ES-I3 (cell line): Measurements from ENCODE around the gene EGFL8.
A peak's percentile ranks its signal among the peaks of the same experiment; 100 is the strongest.
"Not testable (repeated sequence)": the region's sequence is repeated elsewhere in the genome, so short reads cannot be mapped to it uniquely, and the experiment has no call there.

Source experiments
- H3K36me3 ChIP-seq: 2 replicates; pipeline ENCODE4 v1.6.1; 2013; ENCODE audit warnings: mild to moderate bottlenecking, low read length, control low read depth, moderate library complexity; ENCODE audit not compliant: insufficient read depth
- H3K4me1 ChIP-seq: 2 replicates; pipeline ENCODE4 v1.6.1; 2013; ENCODE audit warnings: mild to moderate bottlenecking, control low read depth, low read length; ENCODE audit not compliant: insufficient read depth
- H3K9ac ChIP-seq: 2 replicates; pipeline ENCODE4 v1.6.1; 2013; ENCODE audit warnings: low read depth, mild to moderate bottlenecking, low read length, moderate library complexity
- H3K9me3 ChIP-seq: 2 replicates; pipeline ENCODE4 v1.6.1; 2013; ENCODE audit warnings: mild to moderate bottlenecking, low read length, moderate library complexity; ENCODE audit not compliant: control insufficient read depth, insufficient read depth

Gene EGFL8

DNA sequence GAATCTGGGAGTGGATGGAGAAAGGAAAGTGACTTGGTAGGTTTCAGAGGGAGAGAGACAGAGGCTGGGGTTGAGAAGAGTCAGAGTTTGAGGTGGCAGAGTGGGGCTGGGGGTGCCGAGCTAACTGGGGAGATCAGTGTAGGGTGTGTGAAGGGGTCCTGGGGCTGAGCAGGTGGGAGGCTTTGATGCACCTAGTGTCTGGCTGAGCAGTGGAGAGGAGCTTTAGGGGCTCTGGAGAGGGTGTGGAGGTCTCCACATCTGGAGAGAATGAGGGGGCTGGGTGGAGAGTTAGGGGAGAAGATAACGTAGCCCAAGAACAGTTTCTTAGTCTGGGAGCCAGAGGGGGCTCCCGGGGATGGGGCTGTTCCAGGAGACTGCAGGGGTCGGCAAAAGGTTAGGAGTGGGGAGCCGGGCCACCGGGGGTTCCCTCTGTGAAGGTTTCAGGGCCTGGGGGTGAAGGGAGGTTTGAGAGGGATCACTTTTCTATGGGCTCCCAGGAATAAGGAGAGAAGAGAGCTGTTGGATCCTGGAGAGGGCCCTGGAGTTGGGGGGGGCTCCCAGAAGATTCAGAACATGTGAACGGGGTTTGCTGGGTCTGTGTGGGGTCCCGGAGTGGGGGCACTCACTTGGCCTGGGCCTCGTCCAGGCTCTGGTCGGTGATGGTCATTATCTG, 24.8 kb downstream of the EGFL8 start:
- Histone ChIP-seq H3K4me1 (peaks cover 31% of the 10 kb centered on the region), H3K36me3 (0 out of 2 replicates have a peak, but pooled peaks cover 3% of the 10 kb centered on the region), H3K9ac (peak overlapping the region; percentile 77), H3K9me3 (no peaks in the 10 kb centered on the region)

DNA sequence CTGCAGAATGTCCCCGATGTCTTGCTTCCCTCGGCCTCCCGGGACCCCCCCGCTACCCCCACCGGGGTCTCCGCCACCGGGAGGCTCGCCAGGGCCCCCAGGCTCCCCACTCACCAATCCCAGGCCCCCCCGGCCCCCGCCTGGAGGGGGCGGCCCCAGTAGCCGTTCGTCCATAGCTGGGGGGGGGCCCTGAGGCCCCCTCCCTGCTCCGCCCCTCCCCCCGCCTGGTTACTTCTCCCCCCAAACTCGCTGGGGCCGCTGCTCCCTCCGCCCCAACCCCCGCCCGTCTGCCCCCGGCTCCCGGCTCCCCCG, 25.3 kb downstream of the EGFL8 start:
- Histone ChIP-seq H3K9me3 (no peaks in the 10 kb centered on the region), H3K36me3 (0 out of 2 replicates have a peak, but pooled peaks cover 3% of the 10 kb centered on the region), H3K4me1 (peaks cover 36% of the 10 kb centered on the region), H3K9ac (peak overlapping the region; percentile 77; the same call in 1 of the 2 replicates)

DNA sequence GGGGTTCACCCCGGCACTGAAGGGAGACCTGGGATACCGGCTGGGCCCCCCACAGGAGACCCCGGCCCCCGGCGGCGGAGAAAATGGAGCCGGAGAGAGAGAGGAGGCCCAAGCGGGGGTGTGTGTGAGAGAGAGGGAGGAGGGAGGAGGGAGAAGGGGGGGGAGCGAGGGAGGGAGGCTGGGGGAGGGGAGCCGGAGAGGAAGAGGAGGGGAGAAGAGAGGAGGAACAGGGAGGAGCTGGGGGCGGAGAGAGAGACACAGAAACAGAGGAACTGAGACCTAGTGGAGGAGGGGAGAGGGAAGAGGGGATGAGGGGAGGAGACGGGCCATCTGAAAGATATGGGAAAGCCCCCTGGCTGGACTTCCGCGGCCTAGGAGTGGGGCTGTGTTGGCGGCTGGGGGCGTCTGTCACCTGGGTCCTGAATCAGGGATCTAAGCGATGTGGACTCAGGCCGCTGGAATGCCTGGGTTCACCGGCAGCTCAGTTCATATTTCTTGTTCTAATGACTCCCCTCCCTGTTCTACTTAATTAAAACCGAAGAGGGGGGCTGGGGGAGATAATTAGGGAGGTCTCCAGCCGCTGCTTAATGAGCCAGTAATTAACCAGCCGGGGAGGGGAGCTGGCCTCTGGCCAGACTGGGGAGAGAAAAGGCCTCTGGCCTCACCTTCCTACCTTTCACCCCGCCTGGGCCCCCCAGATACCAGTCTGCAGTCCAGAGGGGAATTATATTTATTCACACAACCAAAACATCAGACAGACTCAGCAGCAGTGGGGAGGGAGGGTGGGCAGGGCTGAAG, 25.9 kb downstream of the EGFL8 start, which contains the start of gene PBX2:
PBX2 (minus strand) TSS at position 149 of the 798 bp plus-strand sequence. CDS start 287 bp downstream, outside the sequence.
- H3K9ac ChIP-seq: peak within 1 kb of the TSS; percentile 77
- H3K36me3 ChIP-seq: 0 out of 2 replicates have a peak, but pooled peaks cover 3% of the 10 kb centered on the region
- H3K4me1 ChIP-seq: peaks cover 38% of the 10 kb centered on the region
- H3K9me3 ChIP-seq: no peaks in the 10 kb centered on the region

DNA sequence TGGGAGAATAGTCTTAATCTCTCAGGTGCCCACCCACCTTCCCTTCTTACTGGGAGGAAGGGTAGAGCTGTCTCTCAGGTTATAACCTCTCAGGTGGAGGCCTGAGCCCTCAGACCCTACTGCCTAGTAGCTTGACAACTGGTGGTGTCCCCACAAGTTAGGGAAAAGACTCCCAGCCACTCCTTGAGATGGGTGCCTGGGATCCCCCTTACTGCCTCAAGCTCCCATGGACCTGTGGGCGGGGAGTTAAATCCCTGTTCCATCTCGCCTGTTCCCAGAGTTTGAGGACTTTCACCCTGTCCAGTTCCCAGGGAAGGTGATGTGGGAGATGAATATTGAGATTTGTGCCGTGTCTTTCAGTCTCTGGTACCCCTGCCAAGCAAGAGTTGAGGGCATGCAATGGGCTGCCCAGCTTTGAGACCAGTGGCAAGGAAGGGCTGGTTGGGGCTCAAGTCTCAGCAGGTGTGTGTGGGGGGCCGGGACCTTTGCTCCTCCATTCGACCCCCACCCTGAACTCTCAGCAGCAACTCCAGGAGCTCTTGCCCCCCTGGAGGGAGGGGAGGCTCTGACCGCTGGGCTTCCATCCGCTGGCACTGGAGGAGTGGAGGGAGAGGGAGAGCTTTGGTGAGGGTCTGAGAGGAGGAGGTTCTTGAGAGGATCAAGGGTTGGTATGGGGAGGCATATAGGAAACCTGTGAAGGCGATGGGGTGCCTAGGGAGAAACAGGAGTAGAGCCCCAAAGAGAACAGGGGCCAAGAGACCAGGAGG, 26.7 kb downstream of the EGFL8 start:
- H3K36me3 ChIP-seq: 0 out of 2 replicates have a peak, but pooled peaks cover 3% of the 10 kb centered on the region
- no peak overlapping the region; the same call in 1 of the 2 replicates for H3K9ac ChIP-seq
- H3K4me1 ChIP-seq: peaks cover 35% of the 10 kb centered on the region
- no peaks in the 10 kb centered on the region for H3K9me3 ChIP-seq

DNA sequence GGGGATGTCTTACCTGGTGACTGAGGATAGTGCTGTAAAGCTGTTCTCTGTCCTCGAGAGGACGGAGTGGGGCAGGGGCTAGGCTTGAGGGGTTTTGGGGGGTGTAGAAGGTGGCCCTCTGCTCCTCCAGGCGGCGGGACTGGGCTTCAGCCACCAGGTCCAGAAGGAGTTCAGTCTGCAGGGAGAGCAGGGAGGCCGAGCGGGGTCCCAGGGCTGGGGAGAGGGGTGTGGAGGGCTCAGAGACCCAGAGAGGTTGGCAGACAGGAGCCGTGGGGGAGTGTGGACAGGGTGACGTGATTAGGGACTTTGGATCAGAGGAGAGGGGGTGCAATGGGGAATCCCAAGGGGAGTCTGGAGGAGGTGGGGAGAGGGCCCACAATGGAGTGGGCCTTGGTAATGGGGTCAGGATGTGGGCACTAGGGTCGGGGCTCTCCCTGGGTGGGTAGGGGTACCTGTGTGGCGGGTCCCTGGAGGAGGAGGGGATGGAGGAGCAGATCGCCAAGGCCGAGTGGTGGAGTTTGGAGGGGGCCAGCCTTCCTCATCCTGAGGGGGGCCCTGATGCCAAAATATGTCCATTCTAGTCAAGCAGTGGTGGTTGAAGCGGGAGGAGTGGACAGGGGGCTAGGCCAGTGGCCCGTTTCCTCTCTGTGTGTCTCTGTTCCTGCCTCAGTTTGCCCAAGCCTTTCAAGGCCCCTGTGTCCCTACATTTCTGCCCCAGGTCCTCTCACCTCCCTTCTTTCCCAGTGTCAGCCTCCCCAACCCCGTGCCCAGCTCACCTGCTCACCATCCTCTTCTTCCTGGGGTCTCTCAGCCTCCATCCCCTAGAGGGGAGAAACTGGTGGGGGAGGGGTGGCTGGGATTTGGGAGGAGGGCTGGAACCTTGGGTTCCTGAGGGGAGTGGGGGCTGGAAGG, 27.6 kb downstream of the EGFL8 start:
- H3K9ac ChIP-seq: peak overlapping the region; percentile 11; the same call in 1 of the 2 replicates
- peaks cover 35% of the 10 kb centered on the region for H3K4me1 ChIP-seq
- H3K36me3 ChIP-seq: 0 out of 2 replicates have a peak, but pooled peaks cover 3% of the 10 kb centered on the region
- H3K9me3 ChIP-seq: no peaks in the 10 kb centered on the region

DNA sequence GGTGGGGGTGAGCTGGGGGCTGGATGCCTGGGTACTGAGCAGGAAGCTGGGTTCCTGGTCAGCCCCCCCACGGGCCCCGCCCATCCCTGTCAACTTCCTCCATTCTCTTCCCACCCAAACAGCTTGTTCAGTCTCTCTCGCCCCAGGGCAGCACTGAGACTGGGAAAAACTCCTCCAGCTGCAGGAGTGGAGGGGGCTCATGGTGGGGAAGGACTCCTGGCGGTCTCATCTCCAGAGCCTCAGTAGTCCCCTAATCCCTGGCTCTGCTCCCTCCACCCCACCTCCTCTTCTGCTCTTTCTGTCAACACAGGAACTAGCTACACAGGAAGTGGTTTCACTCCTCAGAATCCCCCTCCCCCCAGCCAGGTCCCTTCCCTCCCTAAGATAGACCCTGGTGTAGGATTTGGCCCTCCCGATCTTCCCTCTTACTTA, 28.2 kb downstream of the EGFL8 start, which contains the start of gene GPSM3:
GPSM3 (minus strand) TSS at position 36 of the 432 bp plus-strand sequence. CDS start 130 bp downstream, outside the sequence.
- Histone ChIP-seq H3K9ac (peak within 1 kb of the TSS; percentile 57), H3K36me3 (0 out of 2 replicates have a peak, but pooled peaks cover 2% of the 10 kb centered on the region), H3K4me1 (peaks cover 35% of the 10 kb centered on the region), H3K9me3 (no peaks in the 10 kb centered on the region)

DNA sequence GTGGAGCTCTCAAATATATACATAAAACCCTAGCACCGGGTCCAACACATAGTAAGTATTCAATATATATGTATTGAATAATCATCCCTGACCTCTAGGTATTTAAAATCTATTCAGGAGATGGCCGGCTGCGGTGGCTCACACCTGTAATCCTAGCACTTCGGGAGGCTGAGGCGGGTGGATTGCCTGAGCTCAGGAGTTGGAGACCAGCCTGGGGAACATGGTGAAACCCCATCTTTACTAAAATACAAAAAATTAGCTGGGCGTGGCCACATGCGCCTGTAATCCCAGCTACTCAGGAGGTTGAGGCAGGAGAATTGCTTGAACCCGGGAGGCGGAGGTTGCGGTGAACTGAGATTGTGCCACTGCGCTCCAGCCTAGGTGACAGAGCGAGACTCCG, 28.7 kb downstream of the EGFL8 start:
- peaks cover 35% of the 10 kb centered on the region for H3K4me1 ChIP-seq
- H3K9ac ChIP-seq: peak overlapping the region; percentile 57; the same call in 1 of the 2 replicates
- H3K36me3 ChIP-seq, H3K9me3 ChIP-seq: not testable (repeated sequence)

DNA sequence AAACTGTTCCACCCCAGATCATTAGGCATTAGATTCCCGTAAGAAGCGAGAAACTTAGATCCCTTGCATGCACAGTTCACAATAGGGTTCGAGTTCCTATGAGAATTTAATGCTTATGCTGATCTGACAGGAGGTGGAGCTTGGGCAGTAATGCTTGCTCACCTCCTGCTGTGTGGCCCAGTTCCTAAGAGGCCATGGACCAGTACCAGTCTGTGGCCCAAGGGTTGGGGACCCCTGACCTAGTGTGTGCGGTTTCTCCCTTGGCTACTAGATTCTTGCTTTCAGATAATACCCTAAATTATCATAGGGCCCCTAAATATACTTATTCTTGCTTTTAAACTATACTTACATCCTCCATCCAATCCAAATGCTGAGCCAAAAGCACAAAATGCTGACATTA, 30.0 kb downstream of the EGFL8 start:
- no peak overlapping the region for H3K9ac ChIP-seq
- no peaks in the 10 kb centered on the region for H3K9me3 ChIP-seq
- H3K36me3 ChIP-seq: no peaks in the 10 kb centered on the region
- peaks cover 28% of the 10 kb centered on the region for H3K4me1 ChIP-seq

DNA sequence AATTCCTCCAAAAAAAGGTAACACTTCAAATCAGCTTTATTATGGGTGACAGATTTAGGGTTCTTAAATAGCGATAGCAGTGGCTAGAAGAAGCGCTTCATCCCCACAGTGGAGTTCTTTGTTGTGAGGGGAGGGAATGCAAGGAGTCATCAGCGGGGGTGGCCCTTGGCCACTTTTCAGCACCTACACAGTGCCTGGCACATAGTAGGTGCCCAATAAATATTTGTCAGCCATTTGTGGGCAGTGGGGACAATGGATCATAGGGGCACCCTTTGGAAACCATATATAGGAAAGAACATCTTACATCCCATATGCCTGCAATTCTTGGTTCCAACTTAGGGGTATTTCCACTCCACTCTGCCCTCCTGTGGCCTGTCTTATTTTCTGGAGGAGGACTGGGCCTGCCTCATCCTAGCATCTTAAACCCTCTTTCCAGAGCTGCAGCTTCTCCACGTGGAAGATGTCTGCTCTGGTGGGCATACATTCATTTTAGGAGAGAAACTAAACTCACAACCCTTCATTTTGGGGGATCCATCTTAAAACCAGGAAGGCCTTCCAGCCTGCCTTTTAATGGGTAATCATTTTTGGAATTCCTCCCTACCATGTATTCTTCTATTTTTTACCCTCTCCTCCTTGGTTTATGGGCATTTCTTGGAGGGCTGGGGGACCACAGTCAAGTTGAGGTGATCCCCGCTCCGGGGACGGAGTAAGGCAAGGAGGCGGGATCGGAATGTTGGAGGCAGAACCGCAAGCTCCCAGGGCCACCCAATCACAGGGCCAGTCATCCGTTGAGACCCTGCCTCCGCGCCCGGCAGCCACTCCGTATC, 30.6 kb downstream of the EGFL8 start:
- peaks cover 28% of the 10 kb centered on the region for H3K4me1 ChIP-seq
- no peaks in the 10 kb centered on the region for H3K9me3 ChIP-seq
- no peaks in the 10 kb centered on the region for H3K36me3 ChIP-seq
- peak overlapping the region; percentile 71 for H3K9ac ChIP-seq

DNA sequence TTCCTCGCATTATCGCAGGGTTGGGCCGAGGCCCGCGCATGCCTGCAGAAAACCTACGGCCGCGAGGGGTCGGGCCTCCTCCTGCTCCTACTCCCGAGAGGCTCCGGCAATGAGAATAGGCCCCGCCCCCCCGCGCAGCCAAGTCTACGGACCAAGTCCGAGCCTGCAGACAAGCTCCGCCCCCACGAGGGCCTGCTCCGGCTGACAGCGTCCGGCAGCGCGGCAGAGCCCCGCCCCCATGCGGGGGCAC, 31.2 kb downstream of the EGFL8 start:
- Histone ChIP-seq H3K4me1 (peaks cover 28% of the 10 kb centered on the region), H3K36me3 (no peaks in the 10 kb centered on the region), H3K9ac (peak overlapping the region; percentile 68; the same call in 1 of the 2 replicates), H3K9me3 (no peaks in the 10 kb centered on the region)

DNA sequence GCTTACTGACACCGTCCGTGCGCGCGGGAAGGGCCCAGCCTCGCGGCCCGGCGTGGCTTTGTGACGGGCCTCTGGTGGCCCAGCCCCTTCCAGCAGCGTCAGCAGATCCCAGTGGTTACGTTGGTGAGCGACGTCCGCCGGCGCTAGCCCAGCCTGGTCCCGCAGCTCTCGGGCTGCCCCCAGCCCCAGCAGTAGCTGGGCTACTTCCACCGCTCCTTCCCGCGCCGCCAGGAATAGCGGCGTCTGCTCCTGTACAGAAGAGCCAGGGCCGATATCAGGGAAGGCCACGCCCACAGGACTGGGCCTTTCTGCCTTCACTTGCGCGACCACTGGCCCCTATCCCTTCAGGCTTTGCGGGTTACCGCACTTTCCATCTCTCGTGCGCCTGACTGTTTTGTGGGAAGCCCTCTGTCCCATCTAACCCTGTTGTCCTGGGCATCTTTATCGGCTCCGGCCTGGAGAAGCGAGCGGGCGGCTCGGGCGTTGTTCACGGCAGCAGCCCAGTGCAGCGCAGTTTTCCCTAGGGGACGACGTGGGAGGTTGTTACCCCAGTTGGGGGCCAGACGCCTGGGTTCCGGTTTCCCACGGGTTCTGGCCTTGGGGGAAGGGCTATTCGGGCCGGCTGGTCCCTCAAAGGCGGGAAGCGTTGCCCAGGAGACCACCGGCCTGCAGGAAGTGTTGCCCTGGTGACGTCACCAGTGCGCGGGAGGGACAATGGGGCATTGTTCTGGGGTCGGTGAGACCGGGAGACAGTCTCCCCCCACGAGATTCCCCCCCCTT, 31.7 kb downstream of the EGFL8 start:
- Histone ChIP-seq H3K9ac (peak overlapping the region; percentile 68), H3K36me3 (no peaks in the 10 kb centered on the region), H3K9me3 (no peaks in the 10 kb centered on the region), H3K4me1 (peaks cover 24% of the 10 kb centered on the region)
